K562 (cell line): ENCODE measurements around the gene NRARP. TPM values are rescaled to one million over a fixed set of nuclear protein-coding genes. Genes with fewer than 3 reads are reported as not detected.

ENCODE experiments used
- ATAC-seq: fragments of 200-7000 bp; cut with Tn5 transposase; 3 replicates; pipeline ENCODE4 v1.9.1; 2020; ENCODE audit warnings: moderate library complexity
- BruUV-seq: library from RNA; stranded (reverse); fragments of 400-500 nt; replicated peaks from 2 replicates; lab custom pipeline; 2021; lab: Mats Ljungman, UMichigan
- CTCF ChIA-PET: fragments of 300-600 bp; formaldehyde crosslinking; extraction: SDS; loops from one replicate; lab custom pipeline; 2021; ENCODE audit warnings: low intra/inter-chr PET ratio; lab: Yijun Ruan, JAX
- POLR2A ChIA-PET: fragments of 300-600, 350-650 bp; sonication (Branson Sonifier 250); formaldehyde crosslinking; extraction: SDS; loops from one replicate; lab custom pipeline; 2021; ENCODE audit warnings: antibody characterized with exemption, inconsistent platforms; lab: Yijun Ruan, JAX
- DNase-seq, 4 experiments: peaks; one replicate each; pipeline versions ENCODE4 v3.0.0 to v3.0.0-alpha.2; 2011 to 2018; ENCODE audit warnings: low spot score in 3 of 4, mixed read lengths in 3 of 4; ENCODE audit errors: extremely low read depth in 1 of 4
- FAIRE-seq: peaks from 2 replicates; lab custom pipeline; 2011; peaks lifted over from hg19 to GRCh38; lab: Jason Lieb, UNC
- H2AFZ ChIP-seq: 2 replicates; pipeline ENCODE4 v1.6.0; 2011; ENCODE audit warnings: low read depth, low read length, control low read depth, inconsistent platforms
- H3K27ac ChIP-seq: fragments of 200-600 bp; 3 replicates; pipeline ENCODE4 v1.8.0; 2011; ENCODE audit warnings: low read depth, mild to moderate bottlenecking, control low read depth, inconsistent platforms, low read length, moderate library complexity, mixed read lengths; ENCODE audit errors: extremely low read depth
- H3K27me3 ChIP-seq, 2 experiments: fragments of 300-600 bp in 1 of 2; 2 replicates in 1 of 2; 3 replicates in 1 of 2; pipeline versions ENCODE4 v1.6.0 to v1.8.0; 2011; ENCODE audit warnings: inconsistent platforms in 2 of 2, low read length in 2 of 2, mild to moderate bottlenecking in 1 of 2, mixed read lengths in 1 of 2, moderate library complexity in 1 of 2; ENCODE audit not compliant: control insufficient read depth in 2 of 2, insufficient read depth in 2 of 2
- H3K36me3 ChIP-seq: fragments of 300-600 bp; 3 replicates; pipeline ENCODE4 v1.8.0; 2011; ENCODE audit warnings: mild to moderate bottlenecking, low read length, inconsistent platforms; ENCODE audit not compliant: control insufficient read depth, insufficient read depth
- H3K4me1 ChIP-seq, 2 experiments: fragments of 200-600 bp in 1 of 2; replicated peaks in 1 of 2; 2 replicates in 1 of 2; 3 replicates in 1 of 2; pipeline versions ENCODE4 v1.5.1 to v1.8.0; 2011; ENCODE audit warnings: inconsistent platforms in 2 of 2, low read length in 2 of 2, mild to moderate bottlenecking in 1 of 2, mixed read lengths in 1 of 2, moderate library complexity in 1 of 2; ENCODE audit not compliant: control insufficient read depth in 2 of 2, insufficient read depth in 2 of 2
- H3K4me2 ChIP-seq: 2 replicates; pipeline ENCODE4 v1.6.1; 2011; ENCODE audit warnings: low read length, control low read depth, inconsistent platforms, mixed read lengths; ENCODE audit not compliant: insufficient read depth
- H3K4me3 ChIP-seq: fragments of 200-600 bp; sonication (generic), shearing (Covaris generic); 2 replicates; pipeline ENCODE4 v1.5.1; 2016; ENCODE audit warnings: control low read depth, inconsistent platforms
- H3K79me2 ChIP-seq: fragments of 200-600 bp; 3 replicates; pipeline ENCODE4 v1.8.0; 2011; ENCODE audit warnings: low read length, inconsistent platforms; ENCODE audit not compliant: control insufficient read depth, insufficient read depth
- H3K9ac ChIP-seq, 2 experiments: 2 replicates each; pipeline versions ENCODE4 v1.6.0 to v1.6.1; 2011; ENCODE audit warnings: low read depth in 2 of 2, low read length in 2 of 2, control low read depth in 1 of 2, inconsistent platforms in 1 of 2, mild to moderate bottlenecking in 1 of 2, mixed read lengths in 1 of 2; ENCODE audit not compliant: insufficient read depth in 1 of 2
- H3K9me1 ChIP-seq: one replicate; pipeline ENCODE4 v1.6.0; 2011; ENCODE audit warnings: inconsistent platforms, mild to moderate bottlenecking, low read length, moderate library complexity; ENCODE audit not compliant: control insufficient read depth, insufficient read depth
- H3K9me3 ChIP-seq: replicated peaks from 2 replicates; pipeline ENCODE4 v1.5.1; 2011; ENCODE audit warnings: low read depth, low read length, inconsistent platforms; ENCODE audit not compliant: control insufficient read depth, insufficient read depth
- H4K20me1 ChIP-seq: replicated peaks from 2 replicates; pipeline ENCODE4 v1.6.1; 2011; ENCODE audit warnings: low read length, inconsistent platforms, mixed read lengths; ENCODE audit not compliant: control insufficient read depth, insufficient read depth
- ADNP ChIP-seq: fragments of 200-800 bp; sonication (Bioruptor generic); IDR thresholded peaks from 2 replicates; pipeline ENCODE4 v1.6.1; 2016; ENCODE audit warnings: missing genetic modification characterization, missing compliant biosample characterization
- ATF1 ChIP-seq, 2 experiments: fragments of 450-650 bp in 1 of 2; IDR thresholded peaks; 2 replicates each; pipeline ENCODE4 v1.6.1; 2016; ENCODE audit warnings: missing compliant biosample characterization in 1 of 2, missing genetic modification characterization in 1 of 2
- ATF7 ChIP-seq: fragments of 450-650 bp; IDR thresholded peaks from 2 replicates; pipeline ENCODE4 v1.7.1; 2014; ENCODE audit warnings: mild to moderate bottlenecking, moderate library complexity
- CHAMP1 ChIP-seq: fragments of 450-650 bp; IDR thresholded peaks from 2 replicates; pipeline ENCODE4 v1.6.1; 2016; ENCODE audit warnings: mild to moderate bottlenecking
- DACH1 ChIP-seq: fragments of 450-650 bp; IDR thresholded peaks from 2 replicates; pipeline ENCODE4 v1.6.1; 2018; ENCODE audit not compliant: partially characterized antibody
- HOMEZ ChIP-seq: fragments of 250-450 bp; sonication (Bioruptor Pico); IDR thresholded peaks from 2 replicates; pipeline ENCODE4 v1.4.0; 2020; ENCODE audit warnings: mild to moderate bottlenecking, moderate library complexity
- MAZ ChIP-seq, 2 experiments: fragments of 450-650 bp in 1 of 2; sonication (generic) in 1 of 2; formaldehyde crosslinking; IDR thresholded peaks in 1 of 2; conservative IDR thresholded peaks in 1 of 2; 2 replicates each; pipeline versions ENCODE4 v1.4.0 to v1.5.0; 2020; ENCODE audit warnings: mild to moderate bottlenecking in 1 of 2, missing genetic modification reagents in 1 of 2
- PPARD ChIP-seq: fragments of 250-450 bp; sonication (Bioruptor Pico); IDR thresholded peaks from 2 replicates; pipeline ENCODE4 v1.8.0; 2022; ENCODE audit warnings: inconsistent platforms, mild to moderate bottlenecking, moderate library complexity
- RFX7 ChIP-seq: fragments of 250-450 bp; sonication (Bioruptor Pico); IDR thresholded peaks from 2 replicates; pipeline ENCODE4 v1.5.1; 2021; ENCODE audit warnings: mild to moderate bottlenecking
- SMAD3 ChIP-seq: fragments of 450-650 bp; formaldehyde crosslinking; conservative IDR thresholded peaks from 2 replicates; pipeline ENCODE4 v1.4.0; 2020; ENCODE audit warnings: mild to moderate bottlenecking
- SMARCA4 ChIP-seq: fragments of 450-650 bp; IDR thresholded peaks from 2 replicates; pipeline ENCODE4 v1.6.1; 2016
- SPI1 ChIP-seq: IDR thresholded peaks from 2 replicates; pipeline ENCODE4 v1.6.1; 2011; ENCODE audit warnings: low read depth, low read length, control low read depth, borderline replicate concordance
- ZZZ3 ChIP-seq: fragments of 450-650 bp; IDR thresholded peaks from 2 replicates; pipeline ENCODE4 v1.6.1; 2016; ENCODE audit warnings: antibody characterized with exemption, mild to moderate bottlenecking, moderate library complexity
- WGBS: fragments of 100-300 bp; shearing (Covaris generic); methylation state at CpG from one replicate; pipeline ENCODE4 v1.1.6; 2016; ENCODE audit warnings: low coverage, mixed read lengths; ENCODE audit not compliant: insufficient coverage; ENCODE audit errors: missing lambda C conversion rate; 5-methylcytosine and 5-hydroxymethylcytosine counted together
- in situ Hi-C: fragments of 300-500 bp; cut with MboI; formaldehyde crosslinking; loops from 4 replicates; pipeline ENCODE4 v1.15.0; 2018; ENCODE audit warnings: inconsistent platforms, mixed read lengths
- intact Hi-C: fragments of 100-400 bp; cut with micrococcal nuclease; formaldehyde crosslinking; loops from 2 replicates; pipeline ENCODE4 v1.14.2; 2022
- polyA plus RNA-seq, 8 experiments: library from polyadenylated mRNA; depleted of rRNA in 4 of 8; stranded (reverse) in 5 of 8; unstranded in 3 of 8; fragments of >200 nt; fragmentation: Nextera tagmentation in 2 of 8; fragmentation: Illumina TruSeq in 1 of 8; extraction: Ambion mirVana in 2 of 8; extraction: Trizol in 1 of 8; gene quantifications; 2 replicates each; pipeline versions ENCODE4 v1.2.1 to v1.2.3, GENCODE V29; 2011 to 2014; ENCODE audit warnings: inconsistent platforms in 1 of 8, missing spikeins in 1 of 8
- total RNA-seq, 7 experiments: library from RNA; depleted of rRNA in 6 of 7; stranded (reverse); fragments of >200 nt in 6 of 7; fragmentation: Illumina TruSeq in 2 of 7; extraction: Trizol in 2 of 7; gene quantifications; 2 replicates each; pipeline versions ENCODE4 v1.2.1 to v1.2.3, GENCODE V29; 2011 to 2021; ENCODE audit warnings: low replicate concordance in 1 of 7
- TF ChIP-seq, protein P1 (sequence below): fragments of 450-650 bp; IDR thresholded peaks from 2 replicates; pipeline ENCODE4 v1.6.1; 2018; ENCODE audit not compliant: partially characterized antibody

NRARP gene
- total and polyA plus RNA-seq, 9 of the 15 experiments (the other 6 are each of a cell fraction or from before 2014, with no cell fraction given) = 2.0 to 24.5 (median 7.2) TPM; not detected in 2

GRCh38 chr9:137347928-137348327, 45.9 kb upstream of the NRARP start:
- WGBS = 45% methylated on average over 13 of the region's 13 CpGs
- Histone ChIP-seq H4K20me1 (no peaks in the 10 kb centered on the region), H2AFZ (no peak overlapping the region), H3K9ac (no peak overlapping the region), H3K27ac (no peak overlapping the region), H3K36me3 (no peaks in the 10 kb centered on the region), H3K4me2 (no peak overlapping the region), H3K79me2 (no peaks in the 10 kb centered on the region), H3K4me1 (peaks cover 0 to 24% of the 10 kb centered on the region in 2 experiments; a peak in 2 of 5 replicates), H3K4me3 (no peak overlapping the region), H3K9me1 (no peaks in the 10 kb centered on the region), H3K9me3 (peaks cover 7% of the 10 kb centered on the region), H3K27me3 (peaks cover 8 to 31% of the 10 kb centered on the region in 2 experiments; a peak in 4 of 5 replicates)
- FAIRE-seq (no peak), ATAC-seq (no peak), DNase-seq (no peak)
- in situ Hi-C loops = no loop called here
- intact Hi-C loops = no loop called here
- ChIA-PET POLR2A (no interaction called here), CTCF (no interaction called here)
- no peak for TF ChIP-seq MAZ (CRISPR knock-in tag; conservative IDR thresholded peaks at IDR 0.05 in 1 of 2, IDR thresholded peaks at IDR 0.05 in 1 of 2)
- TF ChIP-seq CHAMP1 = no peak
- no peak for TF ChIP-seq ADNP (tag)
- TF ChIP-seq, protein P1, sequence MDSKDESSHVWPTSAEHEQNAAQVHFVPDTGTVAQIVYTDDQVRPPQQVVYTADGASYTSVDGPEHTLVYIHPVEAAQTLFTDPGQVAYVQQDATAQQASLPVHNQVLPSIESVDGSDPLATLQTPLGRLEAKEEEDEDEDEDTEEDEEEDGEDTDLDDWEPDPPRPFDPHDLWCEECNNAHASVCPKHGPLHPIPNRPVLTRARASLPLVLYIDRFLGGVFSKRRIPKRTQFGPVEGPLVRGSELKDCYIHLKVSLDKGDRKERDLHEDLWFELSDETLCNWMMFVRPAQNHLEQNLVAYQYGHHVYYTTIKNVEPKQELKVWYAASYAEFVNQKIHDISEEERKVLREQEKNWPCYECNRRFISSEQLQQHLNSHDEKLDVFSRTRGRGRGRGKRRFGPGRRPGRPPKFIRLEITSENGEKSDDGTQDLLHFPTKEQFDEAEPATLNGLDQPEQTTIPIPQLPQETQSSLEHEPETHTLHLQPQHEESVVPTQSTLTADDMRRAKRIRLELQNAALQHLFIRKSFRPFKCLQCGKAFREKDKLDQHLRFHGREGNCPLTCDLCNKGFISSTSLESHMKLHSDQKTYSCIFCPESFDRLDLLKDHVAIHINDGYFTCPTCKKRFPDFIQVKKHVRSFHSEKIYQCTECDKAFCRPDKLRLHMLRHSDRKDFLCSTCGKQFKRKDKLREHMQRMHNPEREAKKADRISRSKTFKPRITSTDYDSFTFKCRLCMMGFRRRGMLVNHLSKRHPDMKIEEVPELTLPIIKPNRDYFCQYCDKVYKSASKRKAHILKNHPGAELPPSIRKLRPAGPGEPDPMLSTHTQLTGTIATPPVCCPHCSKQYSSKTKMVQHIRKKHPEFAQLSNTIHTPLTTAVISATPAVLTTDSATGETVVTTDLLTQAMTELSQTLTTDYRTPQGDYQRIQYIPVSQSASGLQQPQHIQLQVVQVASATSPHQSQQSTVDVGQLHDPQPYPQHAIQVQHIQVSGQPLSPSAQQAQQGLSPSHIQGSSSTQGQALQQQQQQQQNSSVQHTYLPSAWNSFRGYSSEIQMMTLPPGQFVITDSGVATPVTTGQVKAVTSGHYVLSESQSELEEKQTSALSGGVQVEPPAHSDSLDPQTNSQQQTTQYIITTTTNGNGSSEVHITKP = no peak
- no peak for TF ChIP-seq SMARCA4
- no peak for TF ChIP-seq HOMEZ (CRISPR knock-in tag)
- no peak for TF ChIP-seq SMAD3
- TF ChIP-seq SPI1 = no peak
- no peak for TF ChIP-seq ZZZ3
- no peak for TF ChIP-seq ATF7
- TF ChIP-seq RFX7 (CRISPR knock-in tag) = no peak
- no peak for TF ChIP-seq DACH1
- no peak for TF ChIP-seq PPARD
- TF ChIP-seq ATF1 (CRISPR knock-in tag; IDR thresholded peaks at IDR 0.05) = no peak
- no peak for TF ChIP-seq ATF1 (tag; IDR thresholded peaks at IDR 0.05)
- BruUV-seq = no TSS peak
